HG02938 (cell line): ENCODE data around the gene ECD.

Experiments
- ATAC-seq: cut with Tn5 transposase; IDR thresholded peaks from one replicate; pipeline ENCODE4 v1.9.1; 2021; ENCODE audit warnings: mild to moderate bottlenecking, moderate library complexity; ENCODE audit not compliant: unreplicated experiment

Gene ECD

DNA sequence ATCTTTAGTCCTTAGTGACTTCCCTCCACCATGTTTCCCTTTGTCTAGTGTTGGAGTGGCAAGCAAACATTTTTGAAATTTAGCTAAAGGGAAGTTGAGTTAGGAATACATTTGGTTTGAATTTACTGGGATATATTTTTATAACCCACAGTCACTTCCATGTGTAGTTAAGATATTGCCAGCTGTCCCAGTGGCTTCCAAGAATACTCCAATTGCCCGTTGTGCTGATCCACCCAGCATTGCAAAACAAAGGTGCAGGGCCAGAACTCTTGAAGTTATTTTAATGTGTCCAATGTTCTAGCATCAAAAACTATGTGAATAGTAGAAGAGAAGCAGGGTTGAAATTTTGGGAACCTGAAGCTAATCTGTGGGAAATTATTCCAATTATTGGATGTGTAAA, 68.7 kb downstream of the ECD start:
- ATAC-seq, result no peak

GRCh38 chr10:73097305-73097670, 70.5 kb downstream of the ECD start:
- ATAC-seq, result peak; percentile 1

DNA sequence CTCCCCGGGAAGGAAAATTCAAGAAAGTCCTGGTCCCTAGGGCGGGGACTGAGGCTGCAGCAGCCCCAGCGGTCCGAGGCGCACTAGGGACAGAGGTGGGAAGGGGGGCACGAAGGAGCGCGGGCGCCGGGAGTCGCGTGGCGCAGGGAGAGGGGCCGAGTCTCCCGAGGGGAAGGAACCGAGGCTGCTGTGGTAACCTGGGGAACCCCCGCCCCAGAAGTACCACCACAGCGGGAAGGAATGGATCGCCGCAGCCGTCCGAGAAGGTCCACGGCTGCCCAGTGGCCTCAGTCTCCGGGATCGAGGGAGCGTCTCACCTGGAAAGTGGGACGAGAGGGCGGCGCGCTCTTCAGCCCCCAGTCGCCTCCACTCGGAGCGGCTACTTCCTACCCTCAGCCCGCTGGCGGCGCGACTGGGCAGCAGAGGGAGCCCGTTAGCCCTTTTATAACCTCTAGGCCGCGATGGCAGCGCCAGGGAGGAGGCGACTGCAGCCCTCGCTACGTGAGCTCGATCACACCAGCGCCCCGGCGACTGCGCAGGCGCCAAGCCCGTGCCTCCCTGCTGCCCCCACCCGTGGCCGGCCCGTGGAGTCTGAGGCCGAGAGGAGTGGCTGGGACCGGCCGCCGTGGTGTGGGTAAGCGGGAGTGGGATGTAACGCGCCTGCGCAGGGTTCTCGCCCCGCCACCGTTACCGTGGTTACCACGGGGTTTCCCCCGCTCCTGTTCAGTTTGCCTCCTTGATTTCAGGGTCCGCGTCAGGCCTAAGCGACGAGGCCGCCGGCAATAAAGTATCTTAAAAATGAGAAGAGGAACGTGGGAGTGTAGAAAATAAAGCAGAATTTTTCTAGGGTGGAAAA, 71.1 kb downstream of the ECD start, which contains the start of gene P4HA1:
P4HA1 (minus strand) TSS at position 418 of the 856 bp plus-strand sequence. CDS start 21,983 bp downstream, outside the sequence.
- peak; percentile 83 for ATAC-seq

GRCh38 chr10:73096041-73096448, 71.8 kb downstream of the ECD start:
- ATAC-seq, result peak; percentile 28

DNA sequence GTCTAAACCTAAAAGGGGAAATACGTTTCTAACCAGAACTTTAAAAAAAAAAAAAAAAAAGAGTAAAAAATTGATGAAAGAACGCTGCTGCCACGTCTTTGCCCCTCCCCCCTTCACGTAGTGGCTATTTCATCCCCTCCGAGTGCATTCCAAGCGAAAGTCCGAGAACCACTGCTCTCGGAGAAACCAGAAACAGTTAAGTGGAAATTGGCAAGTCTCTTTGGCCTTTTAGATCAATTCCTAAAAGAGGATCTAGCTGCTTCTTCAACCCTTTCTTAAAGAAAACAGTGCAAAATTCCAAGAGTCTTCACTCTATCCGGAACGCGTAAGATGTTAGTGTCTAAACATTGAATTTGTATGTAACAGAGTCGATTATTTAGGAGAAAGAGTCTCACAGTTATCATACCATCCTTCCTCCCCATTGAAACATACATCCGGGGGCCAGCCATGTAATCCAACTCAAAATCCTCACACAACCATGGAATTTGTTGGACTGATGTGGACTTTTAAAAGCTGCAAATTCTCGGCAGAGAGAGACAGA, 72.3 kb downstream of the ECD start:
- no peak for ATAC-seq

- ATAC-seq, result no peak
These were observed 72.8 kb downstream of the ECD start for GRCh38 chr10:73094986-73095480.

DNA sequence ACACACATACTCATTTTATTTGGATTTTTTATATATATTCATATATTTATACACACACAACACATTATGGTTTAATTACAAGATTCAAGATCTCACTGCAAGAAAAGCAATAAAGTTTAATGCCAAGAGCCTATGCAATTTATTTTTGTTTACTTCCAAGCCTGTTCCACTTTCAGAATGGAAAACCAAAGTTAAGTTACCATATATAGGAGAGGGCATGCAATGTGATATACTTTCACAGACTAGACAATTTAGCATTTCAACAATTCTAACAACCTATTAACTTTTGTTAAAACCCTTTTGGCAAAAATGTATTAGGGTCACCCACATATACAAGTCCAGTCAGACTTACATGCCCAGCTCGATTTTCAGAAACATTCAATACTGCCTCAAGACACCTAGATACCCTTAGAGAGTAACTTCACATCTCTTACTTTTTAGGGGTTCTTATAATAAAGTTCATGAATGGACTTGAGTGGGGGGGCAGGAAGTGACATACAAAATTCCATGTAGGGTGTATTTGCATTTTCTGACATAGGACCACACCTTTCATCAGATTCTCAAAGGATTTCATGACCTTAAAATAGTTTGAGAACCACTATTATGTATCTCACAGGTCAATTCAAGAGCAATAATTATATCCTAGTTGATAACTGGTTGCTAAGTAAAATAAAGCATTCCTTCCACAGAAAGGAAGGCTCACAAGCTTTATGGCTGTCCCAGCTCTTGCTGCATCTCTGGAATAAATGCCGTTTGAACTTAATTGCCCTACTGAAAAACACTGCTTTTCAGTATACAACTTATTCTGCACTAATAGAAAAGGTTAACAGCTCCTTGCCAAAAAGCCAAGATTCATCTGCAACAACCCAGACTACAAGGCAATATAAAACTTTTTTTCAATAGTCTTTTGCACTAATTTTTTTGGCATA, 73.6 kb downstream of the ECD start:
- no peak for ATAC-seq

DNA sequence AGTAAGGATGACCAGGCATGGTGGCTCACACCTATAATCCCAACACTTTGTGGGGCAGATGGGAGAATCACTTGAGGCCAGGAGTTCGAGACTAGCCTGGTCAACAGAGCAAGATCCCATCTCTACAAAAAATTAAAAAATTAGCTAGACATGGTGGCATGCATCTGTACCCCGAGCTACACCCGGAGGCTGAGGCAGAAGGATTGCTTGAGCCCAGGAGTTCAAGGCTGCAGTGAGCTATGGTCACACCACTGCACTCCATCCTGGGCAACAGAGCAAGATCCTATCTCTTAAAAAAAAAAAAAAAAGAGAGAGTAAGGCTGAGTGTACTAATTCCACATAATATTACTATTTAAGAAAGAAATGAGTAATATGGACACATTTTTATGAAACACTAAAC, 75.0 kb downstream of the ECD start:
- ATAC-seq, result no peak

DNA sequence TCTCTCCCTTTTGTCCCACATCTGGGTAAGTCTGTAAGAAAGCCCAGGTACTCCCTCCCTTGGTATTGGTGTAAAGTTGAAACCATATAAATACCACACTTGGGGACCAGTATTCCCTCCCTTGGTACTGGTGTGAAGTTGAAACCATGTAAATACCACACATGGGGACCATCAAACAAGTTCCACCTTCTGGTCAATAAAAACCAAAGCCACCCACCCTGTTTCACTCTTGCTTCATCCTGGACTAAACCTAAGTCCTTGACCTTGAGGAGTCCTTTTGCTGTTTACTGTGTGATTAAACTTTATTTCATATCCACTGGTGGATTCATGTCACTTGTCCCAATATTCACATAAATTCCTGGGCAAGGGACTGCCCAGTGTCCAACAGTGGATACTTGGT, 79.5 kb downstream of the ECD start:
- ATAC-seq, result no peak

GRCh38 chr10:73086816-73087215, 81.0 kb downstream of the ECD start:
- ATAC-seq, result no peak

- no peak for ATAC-seq
These were observed 83.6 kb downstream of the ECD start for GRCh38 chr10:73084209-73084608.
